Activated CD4-positive, alpha-beta T cell treated with anti-CD3 and anti-CD28 coated beads for 36 hours (primary cell): ENCODE measurements around the gene ITGA11. TPM values are rescaled to one million over a fixed set of nuclear protein-coding genes. Genes with fewer than 3 reads are reported as not detected.

Experiments
- ATAC-seq: fragments of 200-7000 bp; cut with Tn5 transposase; one replicate; pipeline ENCODE4 v1.10.0; 2021; ENCODE audit warnings: mild to moderate bottlenecking, moderate library complexity
- CTCF ChIA-PET: fragments of 350-600 bp; sonication (Branson Sonifier 250); formaldehyde crosslinking; loops from one replicate; lab custom pipeline; 2021; ENCODE audit warnings: antibody characterized with exemption; lab: Charles Lee
- POLR2A ChIA-PET: fragments of 350-600 bp; sonication (Branson Sonifier 250); formaldehyde crosslinking; loops from one replicate; lab custom pipeline; 2021; ENCODE audit warnings: antibody characterized with exemption, inconsistent platforms; lab: Charles Lee
- DNase-seq: peaks from one replicate; pipeline ENCODE4 v3.0.0-alpha.2; 2020
- H3K27ac Mint-ChIP-seq: one replicate; pipeline ENCODE4 v1.8.0; 2021; ENCODE audit warnings: mixed read lengths
- H3K27me3 Mint-ChIP-seq: one replicate; pipeline ENCODE4 v1.8.0; 2021; ENCODE audit warnings: mixed read lengths
- H3K36me3 Mint-ChIP-seq: one replicate; pipeline ENCODE4 v1.8.0; 2021; ENCODE audit warnings: low read depth, mixed read lengths
- H3K4me1 Mint-ChIP-seq: one replicate; pipeline ENCODE4 v1.8.0; 2021; ENCODE audit warnings: mixed read lengths
- H3K4me3 Mint-ChIP-seq: one replicate; pipeline ENCODE4 v1.8.0; 2021; ENCODE audit warnings: mild to moderate bottlenecking, moderate library complexity, mixed read lengths
- H3K9me3 Mint-ChIP-seq: one replicate; pipeline ENCODE4 v1.8.0; 2021; ENCODE audit warnings: low read depth, mixed read lengths
- intact Hi-C, 2 experiments: fragments of 100-400 bp; cut with DNase I in 1 of 2; cut with micrococcal nuclease in 1 of 2; formaldehyde crosslinking; loops; one replicate each; pipeline versions ENCODE4 v1.14.2 to v1.15.1; 2022 to 2024; cut with DNase I, micrococcal nuclease
- total RNA-seq, 2 experiments: library from RNA; stranded (reverse); gene quantifications; one replicate each; pipeline ENCODE4 v1.2.3, GENCODE V29; 2021

ITGA11 gene
- total RNA-seq, 2 experiments from 2014 or later: 2.9 to 3.2 TPM

GRCh38 chr15:68354923-68355322, 77.0 kb downstream of the ITGA11 start:
- H3K36me3 Mint-ChIP-seq: peaks cover 4% of the 10 kb centered on the region
- ATAC-seq: no peak
- no peaks in the 10 kb centered on the region for H3K27me3 Mint-ChIP-seq
- peak overlapping the region; percentile 47 for H3K27ac Mint-ChIP-seq
- ChIA-PET CTCF (no interaction called here), POLR2A (no interaction called here)
- intact Hi-C loops: no loop called here
- H3K4me3 Mint-ChIP-seq: no peak overlapping the region
- H3K9me3 Mint-ChIP-seq: peaks cover 6% of the 10 kb centered on the region
- no peak for DNase-seq
- H3K4me1 Mint-ChIP-seq: peaks cover 27% of the 10 kb centered on the region

- Mint-ChIP-seq H3K9me3 (peaks cover 6% of the 10 kb centered on the region), H3K27ac (peak overlapping the region; percentile 47)
- POLR2A ChIA-PET: no interaction called here
These were observed 77.7 kb downstream of the ITGA11 start for GRCh38 chr15:68354268-68354667.

GRCh38 chr15:68353421-68354135, 78.4 kb downstream of the ITGA11 start:
- no peaks in the 10 kb centered on the region for H3K27me3 Mint-ChIP-seq
- peaks cover 27% of the 10 kb centered on the region for H3K4me1 Mint-ChIP-seq
- no peak for ATAC-seq
- H3K36me3 Mint-ChIP-seq: peaks cover 4% of the 10 kb centered on the region
- no peak for DNase-seq
- ChIA-PET CTCF (interaction anchor here (0.6 to 1.8 kb wide), 5 partner anchors 8 to 76 kb away, joined by 3 to 7 read pairs (median 3); partner anchors contain the start of gene FEM1B), POLR2A (no interaction called here)
- H3K9me3 Mint-ChIP-seq: peaks cover 6% of the 10 kb centered on the region
- peak overlapping the region; percentile 86 for H3K27ac Mint-ChIP-seq
- intact Hi-C loops: no loop called here
- H3K4me3 Mint-ChIP-seq: no peak overlapping the region

More at GRCh38 chr15:68354268-68354667, 77.7 kb downstream of the ITGA11 start:
- no peak for ATAC-seq
- Mint-ChIP-seq H3K36me3 (peaks cover 4% of the 10 kb centered on the region), H3K4me1 (peaks cover 27% of the 10 kb centered on the region), H3K4me3 (no peak overlapping the region), H3K27me3 (no peaks in the 10 kb centered on the region)
- CTCF ChIA-PET: no interaction called here
- DNase-seq: no peak
- intact Hi-C loops: no loop called here

GRCh38 chr15:68352401-68353062, 79.4 kb downstream of the ITGA11 start:
- Mint-ChIP-seq H3K27ac (peak overlapping the region; percentile 86), H3K4me1 (peaks cover 27% of the 10 kb centered on the region), H3K36me3 (peaks cover 2% of the 10 kb centered on the region), H3K9me3 (peaks cover 6% of the 10 kb centered on the region), H3K4me3 (no peak overlapping the region), H3K27me3 (no peaks in the 10 kb centered on the region)
- ChIA-PET POLR2A (no interaction called here), CTCF (interaction anchor here (0.6 to 1.8 kb wide), 5 partner anchors 15 to 64 kb away, joined by 3 to 7 read pairs (median 3); no protein-coding TSS in a partner anchor)
- peak; percentile 96 for ATAC-seq
- DNase-seq: peak; percentile 74
- intact Hi-C loops: no loop called here

- Mint-ChIP-seq H3K9me3 (no peaks in the 10 kb centered on the region), H3K4me3 (no peak overlapping the region), H3K27ac (no peak overlapping the region), H3K4me1 (peaks cover 17% of the 10 kb centered on the region), H3K27me3 (no peaks in the 10 kb centered on the region), H3K36me3 (no peaks in the 10 kb centered on the region)
- DNase-seq (no peak), ATAC-seq (no peak)
- ChIA-PET CTCF (interaction anchor here (1.5 kb wide), 1 partner anchor 43 kb away, joined by 5 read pairs; no protein-coding TSS in a partner anchor), POLR2A (no interaction called here)
- intact Hi-C loops: no loop called here
These were observed 82.8 kb downstream of the ITGA11 start for GRCh38 chr15:68349151-68349550.

GRCh38 chr15:68348606-68349005, 83.4 kb downstream of the ITGA11 start:
- CTCF ChIA-PET: interaction anchor here (1.5 kb wide), 1 partner anchor 42 kb away, joined by 5 read pairs; no protein-coding TSS in a partner anchor
- Mint-ChIP-seq H3K4me3 (no peak overlapping the region), H3K27ac (no peak overlapping the region), H3K36me3 (no peaks in the 10 kb centered on the region), H3K27me3 (no peaks in the 10 kb centered on the region), H3K9me3 (no peaks in the 10 kb centered on the region), H3K4me1 (peaks cover 14% of the 10 kb centered on the region)
- intact Hi-C loops: no loop called here
- POLR2A ChIA-PET: no interaction called here
- ATAC-seq: no peak
- no peak for DNase-seq

GRCh38 chr15:68348081-68348480, 83.9 kb downstream of the ITGA11 start:
- peaks cover 13% of the 10 kb centered on the region for H3K4me1 Mint-ChIP-seq
- POLR2A ChIA-PET: no interaction called here
- DNase-seq: peak; percentile 41
- ATAC-seq: no peak
- H3K36me3 Mint-ChIP-seq: no peaks in the 10 kb centered on the region
- H3K4me3 Mint-ChIP-seq: no peak overlapping the region
- no peak overlapping the region for H3K27ac Mint-ChIP-seq
- intact Hi-C loops: no loop called here
- CTCF ChIA-PET: no interaction called here
- no peaks in the 10 kb centered on the region for H3K9me3 Mint-ChIP-seq
- no peaks in the 10 kb centered on the region for H3K27me3 Mint-ChIP-seq

- intact Hi-C loops: no loop called here
- ATAC-seq (no peak), DNase-seq (no peak)
- H3K27ac Mint-ChIP-seq: no peak overlapping the region
- peaks cover 6% of the 10 kb centered on the region for H3K4me1 Mint-ChIP-seq
- no peaks in the 10 kb centered on the region for H3K36me3 Mint-ChIP-seq
- no peaks in the 10 kb centered on the region for H3K9me3 Mint-ChIP-seq
- H3K4me3 Mint-ChIP-seq: no peak overlapping the region
- ChIA-PET POLR2A (no interaction called here), CTCF (interaction anchor here (1.1 kb wide), 1 partner anchor 13 kb away, joined by 3 read pairs; no protein-coding TSS in a partner anchor)
- no peaks in the 10 kb centered on the region for H3K27me3 Mint-ChIP-seq
These were observed 84.6 kb downstream of the ITGA11 start for GRCh38 chr15:68347392-68347791.

GRCh38 chr15:68346979-68347378, 85.0 kb downstream of the ITGA11 start:
- POLR2A ChIA-PET: no interaction called here
- H3K9me3 Mint-ChIP-seq: no peaks in the 10 kb centered on the region

GRCh38 chr15:68345481-68345880, 86.5 kb downstream of the ITGA11 start:
- no peaks in the 10 kb centered on the region for H3K36me3 Mint-ChIP-seq
- H3K4me1 Mint-ChIP-seq: no peaks in the 10 kb centered on the region
- ChIA-PET CTCF (interaction anchor here (0.7 to 1.0 kb wide), 3 partner anchors 8 to 39 kb away, joined by 3 read pairs; no protein-coding TSS in a partner anchor), POLR2A (no interaction called here)
- H3K4me3 Mint-ChIP-seq: no peak overlapping the region
- H3K27me3 Mint-ChIP-seq: no peaks in the 10 kb centered on the region
- H3K9me3 Mint-ChIP-seq: no peaks in the 10 kb centered on the region
- ATAC-seq (no peak), DNase-seq (no peak)
- no peak overlapping the region for H3K27ac Mint-ChIP-seq
- intact Hi-C loops: no loop called here

More at GRCh38 chr15:68346979-68347378, 85.0 kb downstream of the ITGA11 start:
- Mint-ChIP-seq H3K4me1 (peaks cover 3% of the 10 kb centered on the region), H3K27ac (no peak overlapping the region), H3K27me3 (no peaks in the 10 kb centered on the region), H3K4me3 (no peak overlapping the region), H3K36me3 (no peaks in the 10 kb centered on the region)
- no peak for DNase-seq
- no peak for ATAC-seq
- CTCF ChIA-PET: interaction anchor here (1.1 kb wide), 1 partner anchor 14 kb away, joined by 3 read pairs; no protein-coding TSS in a partner anchor
- intact Hi-C loops: no loop called here

- Mint-ChIP-seq H3K4me1 (no peaks in the 10 kb centered on the region), H3K9me3 (no peaks in the 10 kb centered on the region), H3K36me3 (no peaks in the 10 kb centered on the region), H3K27me3 (no peaks in the 10 kb centered on the region), H3K4me3 (no peak overlapping the region), H3K27ac (no peak overlapping the region)
- ChIA-PET CTCF (interaction anchor here (0.8 kb wide), 1 partner anchor 14 kb away, joined by 3 read pairs; no protein-coding TSS in a partner anchor), POLR2A (interaction anchor here (0.6 kb wide), 1 partner anchor 24 kb away, joined by 3 read pairs; no protein-coding TSS in a partner anchor)
- DNase-seq (no peak), ATAC-seq (peak; percentile 42)
- intact Hi-C loops: no loop called here
These were observed 87.4 kb downstream of the ITGA11 start for GRCh38 chr15:68344600-68344999.
